Astrocyte (in vitro differentiated cells and primary cell): Measurements from ENCODE around the gene GIGYF1. TPM values are rescaled to one million over a fixed set of nuclear protein-coding genes. Genes with fewer than 3 reads are reported as not detected.

Source experiments
- DNase-seq: peaks from one replicate; pipeline ENCODE4 v3.0.0-alpha.2; 2010; ENCODE audit warnings: low read depth
- FAIRE-seq: peaks from 2 replicates; lab custom pipeline; 2011; peaks lifted over from hg19 to GRCh38; lab: Jason Lieb, UNC
- H2AFZ ChIP-seq: 2 replicates; pipeline ENCODE4 v1.6.0; 2012; ENCODE audit warnings: low read depth, low read length, inconsistent platforms
- H3K27ac ChIP-seq: 2 replicates; pipeline ENCODE4 v1.5.1; 2011; ENCODE audit warnings: low read depth, low read length, inconsistent platforms
- H3K27me3 ChIP-seq: 2 replicates; pipeline ENCODE4 v1.6.0; 2011; ENCODE audit warnings: low read length, inconsistent platforms; ENCODE audit not compliant: insufficient read depth
- H3K36me3 ChIP-seq: 2 replicates; pipeline ENCODE4 v1.5.1; 2011; ENCODE audit warnings: low read length, inconsistent platforms; ENCODE audit not compliant: insufficient read depth
- H3K4me1 ChIP-seq: 2 replicates; pipeline ENCODE4 v1.5.1; 2011; ENCODE audit warnings: low read length, inconsistent platforms; ENCODE audit not compliant: insufficient read depth
- H3K4me2 ChIP-seq: 2 replicates; pipeline ENCODE4 v1.6.0; 2012; ENCODE audit warnings: low read length, inconsistent platforms
- H3K4me3 ChIP-seq: 2 replicates; pipeline ENCODE4 v1.5.1; 2011; ENCODE audit warnings: low read depth, mild to moderate bottlenecking, low read length, inconsistent platforms; ENCODE audit not compliant: insufficient read depth
- H3K79me2 ChIP-seq: 2 replicates; pipeline ENCODE4 v1.6.0; 2012; ENCODE audit warnings: mild to moderate bottlenecking, low read length, inconsistent platforms; ENCODE audit not compliant: insufficient read depth
- H3K9ac ChIP-seq: 2 replicates; pipeline ENCODE4 v1.6.0; 2012; ENCODE audit warnings: mild to moderate bottlenecking, low read length, inconsistent platforms
- H3K9me3 ChIP-seq: 2 replicates; pipeline ENCODE4 v1.5.1; 2012; ENCODE audit warnings: low read depth, mild to moderate bottlenecking, low read length, inconsistent platforms; ENCODE audit not compliant: insufficient read depth
- H4K20me1 ChIP-seq: 2 replicates; pipeline ENCODE4 v1.6.0; 2012; ENCODE audit warnings: low read length, inconsistent platforms; ENCODE audit not compliant: insufficient read depth
- H3K27ac Mint-ChIP-seq: one replicate; pipeline ENCODE4 v1.8.0; 2021; ENCODE audit warnings: mild to moderate bottlenecking, mixed read lengths; ENCODE audit not compliant: unreplicated experiment
- H3K27me3 Mint-ChIP-seq: one replicate; pipeline ENCODE4 v1.8.0; 2021; ENCODE audit warnings: low read depth, mixed read lengths; ENCODE audit not compliant: unreplicated experiment
- H3K36me3 Mint-ChIP-seq: one replicate; pipeline ENCODE4 v1.8.0; 2021; ENCODE audit warnings: low read depth, mixed read lengths; ENCODE audit not compliant: unreplicated experiment
- H3K4me1 Mint-ChIP-seq: one replicate; pipeline ENCODE4 v1.8.0; 2021; ENCODE audit warnings: low read depth, mixed read lengths; ENCODE audit not compliant: unreplicated experiment
- H3K4me3 Mint-ChIP-seq: one replicate; pipeline ENCODE4 v1.8.0; 2021; ENCODE audit warnings: mild to moderate bottlenecking, moderate library complexity, mixed read lengths; ENCODE audit not compliant: unreplicated experiment
- H3K9me3 Mint-ChIP-seq: one replicate; pipeline ENCODE4 v1.8.0; 2021; ENCODE audit warnings: mild to moderate bottlenecking, mixed read lengths; ENCODE audit not compliant: unreplicated experiment
- CTCF ChIP-seq: IDR thresholded peaks from 2 replicates; pipeline ENCODE4 v1.5.1; 2011; ENCODE audit warnings: low read depth, mild to moderate bottlenecking, inconsistent platforms, low read length, moderate library complexity; ENCODE audit not compliant: insufficient read depth
- EZH2 ChIP-seq: IDR thresholded peaks from 2 replicates; pipeline ENCODE4 v1.6.1; 2012; ENCODE audit warnings: mild to moderate bottlenecking, low read length, inconsistent platforms; ENCODE audit not compliant: insufficient read depth
- total RNA-seq: library from RNA; stranded (reverse); gene quantifications from 2 replicates; pipeline ENCODE4 v1.2.1, GENCODE V29; 2021

The GIGYF1 gene
- total RNA-seq, 1 donor from 2014 or later = 23.2 TPM

- Histone ChIP-seq H2AFZ (no peak overlapping the region), H3K27me3 (no peaks in the 10 kb centered on the region), H4K20me1 (peaks cover 64% of the 10 kb centered on the region), H3K9me3 (no peaks in the 10 kb centered on the region), H3K4me3 (no peak overlapping the region), H3K9ac (no peak overlapping the region), H3K27ac (no peak overlapping the region), H3K79me2 (peaks cover 40% of the 10 kb centered on the region), H3K4me1 (peaks cover 12% of the 10 kb centered on the region), H3K36me3 (peaks cover 2% of the 10 kb centered on the region), H3K4me2 (no peak overlapping the region)
- DNase-seq (no peak), FAIRE-seq (no peak)
- Mint-ChIP-seq H3K9me3 (no peaks in the 10 kb centered on the region), H3K27me3 (no peaks in the 10 kb centered on the region), H3K4me3 (no peak overlapping the region), H3K4me1 (peaks cover 4% of the 10 kb centered on the region), H3K36me3 (peaks cover 9% of the 10 kb centered on the region), H3K27ac (no peak overlapping the region)
- TF ChIP-seq CTCF (no peak), EZH2 (no peak)
These were observed 14.7 kb downstream of the GIGYF1 start for GRCh38 chr7:100679129-100679926.

GRCh38 chr7:100678291-100678984 lies 15.6 kb downstream of the GIGYF1 start:
- Histone ChIP-seq H3K27ac (no peak overlapping the region), H3K36me3 (peaks cover 2% of the 10 kb centered on the region), H4K20me1 (peaks cover 64% of the 10 kb centered on the region), H3K4me1 (peaks cover 12% of the 10 kb centered on the region), H3K4me2 (no peak overlapping the region), H2AFZ (no peak overlapping the region), H3K4me3 (no peak overlapping the region), H3K9me3 (no peaks in the 10 kb centered on the region), H3K9ac (no peak overlapping the region), H3K79me2 (peaks cover 47% of the 10 kb centered on the region), H3K27me3 (no peaks in the 10 kb centered on the region)
- DNase-seq (no peak), FAIRE-seq (no peak)
- Mint-ChIP-seq H3K27ac (no peak overlapping the region), H3K4me1 (peaks cover 4% of the 10 kb centered on the region), H3K9me3 (no peaks in the 10 kb centered on the region), H3K4me3 (peak overlapping the region; percentile 17), H3K36me3 (peaks cover 9% of the 10 kb centered on the region), H3K27me3 (no peaks in the 10 kb centered on the region)
- TF ChIP-seq CTCF = no peak
